GM21717 (cell line): Measurements from ENCODE around the gene HOXB2.

Source experiments
- ATAC-seq: cut with Tn5 transposase; IDR thresholded peaks from one replicate; pipeline ENCODE4 v1.9.1; 2021; ENCODE audit warnings: mild to moderate bottlenecking, moderate library complexity; ENCODE audit not compliant: unreplicated experiment

HOXB2 gene

DNA sequence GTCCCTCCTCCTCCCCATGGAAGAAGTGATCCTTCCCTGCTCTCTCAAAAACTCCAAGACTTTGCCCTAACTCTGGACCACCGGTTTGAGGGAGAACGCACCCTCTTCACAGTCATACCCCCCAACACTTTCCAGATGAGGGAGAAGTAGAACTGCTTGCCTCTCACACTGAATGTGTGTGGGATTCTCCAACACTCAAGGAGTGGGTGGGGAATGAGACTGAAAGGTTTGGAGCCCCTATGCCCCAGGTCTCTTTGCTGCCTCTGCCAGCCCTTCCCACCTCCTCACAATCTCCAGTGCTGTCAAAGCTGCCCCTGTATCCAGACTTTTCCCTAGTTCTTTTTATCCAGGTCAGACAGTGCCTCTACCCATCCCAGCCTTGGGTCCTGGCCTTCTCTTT lies 21.8 kb upstream of the HOXB2 start:
- ATAC-seq: no peak

DNA sequence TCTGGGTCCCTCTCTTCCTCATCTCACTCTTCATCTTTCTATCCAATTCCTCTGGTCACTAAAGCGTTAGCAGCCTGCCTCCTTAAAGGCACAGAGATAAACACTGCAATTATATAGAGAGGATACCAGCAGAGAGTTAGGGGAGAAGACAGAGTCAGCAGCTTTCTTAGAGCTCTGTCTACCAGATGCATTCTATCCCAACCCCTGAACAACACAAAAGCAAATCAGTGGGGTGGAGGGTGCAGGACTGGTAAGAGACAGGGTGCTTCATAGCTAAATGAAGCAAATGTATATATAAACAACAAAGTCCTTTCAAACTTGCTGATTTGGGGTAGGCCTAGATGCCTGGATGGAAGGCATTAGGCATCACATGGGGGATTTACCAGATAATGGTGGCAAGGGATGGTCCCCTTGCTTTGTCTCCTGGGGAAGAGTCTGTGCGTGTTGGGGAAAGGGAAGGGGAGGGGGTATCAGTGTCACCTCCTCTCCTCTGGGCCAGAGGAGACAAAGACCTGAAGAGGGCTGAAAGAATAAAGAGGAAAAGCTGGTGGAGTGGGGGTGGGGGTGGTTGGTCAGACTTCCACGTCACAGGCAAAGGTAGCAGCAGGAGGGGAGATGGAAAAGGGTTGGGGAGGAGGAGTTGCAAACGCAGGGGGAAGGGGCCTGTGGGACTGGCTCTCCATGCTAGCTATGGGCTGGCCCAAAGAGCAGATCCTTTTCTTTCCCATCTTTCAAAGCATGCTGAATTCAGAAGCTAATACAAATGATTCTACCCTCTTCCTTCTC lies 21.2 kb upstream of the HOXB2 start:
- no peak for ATAC-seq

DNA sequence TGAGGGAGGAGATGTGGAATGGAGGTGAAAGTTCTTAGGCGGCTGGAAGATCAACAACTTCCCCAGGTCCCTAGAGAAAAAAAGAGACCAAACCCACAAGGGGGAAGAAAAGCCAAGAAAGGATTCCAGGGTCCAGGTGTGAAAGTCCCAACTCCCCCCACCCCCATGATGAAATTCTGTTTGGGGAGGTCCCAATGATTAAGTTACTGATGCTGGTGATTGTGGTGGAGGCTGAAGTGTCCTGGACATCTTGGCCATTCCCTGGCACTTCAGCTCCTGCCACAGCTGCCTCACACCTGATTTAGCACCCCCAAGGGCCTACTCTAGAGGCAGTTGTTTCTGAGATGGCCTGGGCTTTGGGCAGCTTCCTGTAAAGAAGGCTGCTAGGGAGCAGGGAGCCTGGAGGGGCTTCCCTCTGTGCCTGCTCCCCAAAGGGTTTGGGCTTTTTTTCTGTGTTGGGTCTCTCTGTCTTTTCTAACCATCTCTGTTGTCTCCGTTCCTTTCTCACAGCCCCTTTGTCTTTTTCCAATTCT lies 20.2 kb upstream of the HOXB2 start:
- no peak for ATAC-seq

DNA sequence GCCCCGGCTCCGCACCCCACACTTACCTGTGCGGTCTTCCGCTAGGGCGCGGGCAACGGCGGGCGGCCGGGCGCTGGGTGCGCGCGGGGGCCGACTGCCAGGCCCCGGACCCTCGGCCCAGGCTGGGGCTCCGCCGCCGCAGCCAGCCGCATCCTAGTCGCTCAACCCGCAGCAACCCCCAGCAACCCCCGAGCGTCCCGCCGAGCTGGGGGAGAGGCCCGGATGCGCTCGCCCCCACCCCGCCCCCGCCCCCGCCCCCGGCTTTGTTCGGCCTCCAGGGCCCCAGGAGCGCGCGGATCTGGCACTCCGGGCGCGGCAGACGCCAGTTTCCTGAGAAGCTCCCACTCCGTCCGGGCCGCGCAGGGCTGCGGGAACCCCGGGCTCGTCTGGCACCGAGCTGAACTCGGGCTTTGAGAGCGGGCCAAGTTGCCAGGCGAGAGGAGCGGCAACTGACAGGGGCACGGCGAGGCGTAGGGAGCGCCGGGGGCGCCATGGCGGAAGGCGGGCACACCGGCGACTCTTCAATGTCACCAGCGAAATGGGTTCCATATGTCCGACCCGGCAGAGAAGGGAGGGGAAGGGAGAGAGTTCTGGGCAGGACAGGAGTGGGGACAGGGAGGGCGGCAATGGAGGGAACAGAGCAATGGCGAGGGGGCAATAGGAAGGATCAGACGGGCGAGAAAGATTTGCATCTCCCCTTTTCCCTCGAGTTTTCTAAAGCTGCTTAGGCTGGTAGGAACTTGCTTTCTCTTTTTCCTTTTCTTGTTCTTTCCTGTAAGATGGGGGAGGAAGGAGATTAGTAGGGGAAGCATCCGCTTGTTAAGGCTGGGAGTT lies 19.5 kb upstream of the HOXB2 start:
- ATAC-seq: no peak

DNA sequence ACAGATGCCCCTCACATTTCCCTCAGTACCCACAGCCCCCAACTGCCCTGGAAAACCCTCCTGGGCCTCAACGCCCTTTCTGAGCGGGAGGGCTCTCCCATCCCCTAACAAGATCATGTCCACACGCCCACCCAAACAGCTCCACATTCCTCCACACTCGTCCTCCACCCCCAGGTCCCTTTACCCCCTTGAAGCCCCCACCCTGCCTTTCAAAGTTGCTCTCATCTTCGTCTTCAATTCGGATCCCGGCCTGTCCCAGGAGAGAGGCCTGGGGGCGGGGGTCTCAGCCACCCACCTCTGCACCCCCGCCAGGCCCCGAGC lies 18.9 kb upstream of the HOXB2 start:
- no peak for ATAC-seq

DNA sequence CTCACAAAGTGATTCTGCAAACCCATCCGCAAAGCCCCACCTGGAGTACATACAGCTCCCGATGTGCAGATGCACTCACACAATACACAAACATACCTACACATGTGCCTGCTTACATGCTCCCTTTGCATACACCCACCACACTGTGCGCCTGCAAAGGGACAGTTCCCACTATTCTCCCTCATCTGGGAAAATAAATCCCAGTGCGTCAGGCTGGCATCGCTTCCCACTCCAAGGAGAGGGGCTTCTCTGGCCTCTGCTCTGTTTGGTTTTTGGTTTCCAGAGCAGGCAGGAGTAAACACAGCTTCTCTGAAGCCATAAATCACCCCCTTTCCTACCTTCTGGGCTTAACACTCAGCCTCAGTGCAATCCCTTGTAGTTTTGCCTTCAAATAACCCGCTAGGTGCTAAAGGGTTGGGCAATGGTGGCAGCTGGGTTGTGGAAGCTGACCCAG lies 18.5 kb upstream of the HOXB2 start:
- no peak for ATAC-seq

DNA sequence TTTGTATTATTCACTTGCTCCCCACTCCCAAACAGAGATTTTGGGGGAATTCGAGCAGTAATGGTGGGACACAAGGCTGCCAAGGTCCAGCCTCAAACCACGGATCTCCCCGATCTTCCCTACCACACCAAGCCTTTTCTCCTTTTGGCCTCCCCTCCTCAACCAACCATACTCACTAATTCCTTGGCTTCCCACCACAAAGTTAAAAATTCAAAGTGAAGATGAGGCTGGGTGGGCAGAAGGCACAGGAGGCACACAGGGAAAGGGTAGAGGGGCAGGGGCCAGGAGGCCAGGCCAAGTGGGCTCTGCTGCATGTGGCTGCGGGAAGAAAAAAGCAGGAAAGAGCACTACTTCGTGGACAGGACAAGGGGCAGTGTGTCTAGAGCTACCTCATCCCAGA lies 18.0 kb upstream of the HOXB2 start:
- no peak for ATAC-seq

DNA sequence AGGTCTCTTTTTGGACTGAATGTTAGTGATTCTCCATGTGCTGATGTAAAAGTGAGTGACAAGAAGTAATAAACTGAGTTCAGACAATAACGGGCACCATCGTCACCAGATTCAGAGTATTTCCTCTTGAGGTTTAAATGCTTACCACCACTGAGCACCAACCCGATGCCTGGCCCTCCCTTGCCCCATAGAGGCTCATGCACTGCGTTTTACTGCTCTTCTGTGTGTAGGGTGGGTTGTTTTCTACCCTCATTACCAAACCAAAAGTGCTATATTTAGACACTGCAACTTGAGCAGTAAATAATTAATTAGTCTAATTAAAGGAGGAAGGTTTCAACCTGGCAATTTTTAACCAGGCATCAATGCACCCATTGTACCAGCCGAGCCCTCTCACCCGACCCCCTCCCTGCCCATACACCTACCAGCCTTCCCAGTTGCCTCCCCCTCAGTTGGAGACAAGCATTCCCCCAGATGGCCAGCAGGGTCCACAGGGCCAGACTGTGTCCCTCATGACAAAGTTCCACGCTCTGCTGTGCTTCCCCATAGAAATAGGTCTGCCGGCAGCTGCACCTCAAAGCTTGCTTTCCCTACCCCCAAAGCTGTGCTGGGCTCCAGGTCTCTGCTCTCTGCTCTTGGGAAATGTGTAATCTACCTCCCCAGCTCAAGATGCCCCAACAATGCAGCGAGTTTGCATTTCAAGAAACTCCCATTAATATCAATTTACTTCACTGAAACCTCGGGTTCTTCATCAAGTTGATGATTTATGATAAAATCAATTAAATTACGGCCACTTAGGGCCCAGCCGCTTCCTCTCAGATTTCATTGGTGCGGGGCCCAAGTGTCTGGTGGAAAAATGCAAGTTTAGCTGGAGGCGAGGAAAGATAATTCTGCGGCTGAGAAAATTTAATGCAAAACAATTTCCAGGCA lies 17.2 kb upstream of the HOXB2 start:
- no peak for ATAC-seq

DNA sequence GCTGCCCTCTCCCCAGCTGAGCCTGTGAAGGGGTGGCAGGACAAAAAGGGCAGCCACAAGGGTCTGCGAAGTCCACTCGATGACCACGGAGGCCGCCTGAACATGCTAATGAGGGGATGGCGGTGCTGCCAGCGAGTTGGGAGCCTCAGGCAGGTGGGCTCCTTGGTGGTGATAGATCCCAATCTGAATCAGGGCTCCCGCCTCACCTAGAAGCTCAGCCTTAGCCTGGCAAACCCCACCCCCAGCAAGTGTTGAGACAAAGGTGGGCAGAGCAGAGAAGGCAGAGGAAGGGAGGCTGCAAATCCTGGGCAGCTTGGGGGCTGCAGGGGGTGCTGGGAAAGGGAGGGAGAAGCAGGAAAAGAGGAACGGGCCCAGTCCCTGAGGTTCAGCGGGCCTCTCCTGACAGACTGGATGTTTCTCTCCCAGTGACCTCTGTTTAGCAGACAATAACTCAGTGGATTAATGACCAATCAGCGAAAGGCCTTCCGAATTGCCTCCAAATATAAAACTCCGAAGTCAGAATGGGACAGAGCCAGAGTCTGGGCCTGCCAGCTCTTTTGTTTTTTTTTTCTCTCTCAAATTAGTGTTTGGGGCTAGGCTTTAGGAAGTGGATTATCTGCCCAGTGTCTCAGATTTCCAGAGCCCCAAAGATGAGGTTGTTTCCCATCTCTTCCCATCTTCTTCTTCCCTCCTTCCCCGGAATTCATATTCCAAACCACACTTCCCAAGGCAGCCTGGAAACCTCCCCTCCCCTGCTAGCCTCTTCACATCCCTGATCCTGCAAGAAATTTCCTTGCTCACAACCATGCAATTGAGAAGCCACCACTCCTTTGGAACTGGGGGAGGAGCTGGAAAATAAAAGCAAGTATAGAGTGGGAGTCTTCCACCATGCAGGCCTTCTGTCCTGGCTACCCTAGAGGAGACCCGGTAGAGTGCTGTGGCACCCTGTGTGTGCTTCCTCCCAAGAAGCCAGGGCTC lies 15.2 kb upstream of the HOXB2 start:
- no peak for ATAC-seq

DNA sequence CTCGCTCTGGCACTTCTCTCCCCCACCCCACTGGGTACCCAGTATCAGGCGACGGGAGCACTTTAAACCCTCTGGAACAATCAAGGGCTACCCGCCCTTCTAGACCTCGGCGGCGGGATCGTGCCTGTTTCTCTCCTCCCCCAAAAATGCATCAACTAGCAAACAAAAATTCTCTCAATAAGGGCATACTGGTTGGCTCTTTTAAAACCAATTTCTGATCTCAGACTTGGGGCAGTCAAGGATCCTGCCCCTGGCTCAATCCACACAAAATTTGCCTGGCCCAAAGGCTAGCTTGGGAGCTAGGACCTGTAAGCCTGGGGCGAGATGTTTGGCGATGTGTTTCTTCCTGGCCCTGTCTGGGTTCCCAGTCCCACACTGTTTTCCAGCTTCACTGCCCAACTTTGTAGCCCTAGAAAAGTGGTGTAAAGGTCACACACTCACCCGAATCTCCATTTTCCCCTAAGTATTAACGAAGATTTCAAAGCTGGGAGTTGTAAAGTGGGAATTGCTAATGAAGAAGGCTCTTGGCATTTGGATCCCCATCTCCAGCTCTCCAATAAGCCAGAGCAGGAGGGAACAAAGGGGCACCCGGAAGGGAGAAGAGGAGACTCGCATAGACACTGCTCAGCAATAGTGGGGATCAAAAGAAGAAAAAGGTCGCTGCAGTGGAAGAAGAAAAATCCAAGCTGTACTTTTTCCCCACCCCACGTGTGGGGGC lies 14.4 kb upstream of the HOXB2 start:
- ATAC-seq: no peak

DNA sequence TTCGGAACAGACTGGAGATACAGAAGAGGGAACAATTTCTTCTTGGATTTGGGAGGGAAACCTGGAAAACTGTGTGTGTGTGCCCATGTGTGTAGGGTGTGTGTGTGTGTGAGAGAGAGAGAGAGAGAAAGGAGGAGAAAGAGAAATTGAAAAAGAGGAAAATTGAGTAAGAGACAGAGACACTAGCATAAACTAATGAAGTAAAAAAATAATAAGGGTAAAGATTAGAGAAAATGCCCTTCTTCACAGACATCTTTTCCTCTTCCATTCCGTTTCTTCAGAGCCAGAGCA lies 13.9 kb upstream of the HOXB2 start:
- no peak for ATAC-seq

DNA sequence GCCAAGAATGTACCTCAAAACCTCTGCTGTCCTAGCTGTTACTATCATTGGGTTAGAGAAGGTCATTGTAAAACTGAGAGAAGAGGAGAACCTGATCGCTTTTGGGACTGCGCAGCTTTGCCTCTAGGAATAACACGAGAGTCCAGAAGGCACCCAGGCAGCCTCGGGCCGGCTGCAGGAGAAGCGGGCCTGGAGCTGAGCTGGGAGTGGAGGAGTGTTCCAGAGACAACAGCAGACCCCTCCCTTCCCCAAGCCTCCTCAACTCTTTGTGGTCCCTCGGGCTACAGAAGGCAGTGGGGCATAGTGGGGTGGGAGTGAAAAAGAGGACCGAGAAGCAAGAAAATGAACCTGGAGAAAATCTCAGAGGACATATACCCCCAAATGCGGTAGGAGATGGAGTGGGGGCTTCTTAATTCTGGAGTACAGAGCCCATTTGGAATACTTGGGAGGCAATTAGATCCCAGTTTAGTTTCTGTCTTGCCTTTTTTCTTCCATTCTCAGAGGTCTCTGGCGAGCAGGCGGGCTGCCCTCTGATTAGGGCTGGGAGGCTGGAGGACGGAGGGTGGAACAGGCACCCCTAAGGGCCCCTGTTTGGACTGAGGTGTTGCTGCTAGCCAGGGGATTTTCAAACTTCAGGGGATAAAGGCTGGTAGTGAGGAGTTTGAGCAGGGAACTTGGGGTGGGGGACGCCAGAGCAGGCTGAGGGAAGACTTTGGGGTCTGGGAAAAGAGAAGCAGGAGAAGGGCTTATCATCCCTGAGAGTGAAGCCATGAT lies 13.3 kb upstream of the HOXB2 start:
- no peak for ATAC-seq

DNA sequence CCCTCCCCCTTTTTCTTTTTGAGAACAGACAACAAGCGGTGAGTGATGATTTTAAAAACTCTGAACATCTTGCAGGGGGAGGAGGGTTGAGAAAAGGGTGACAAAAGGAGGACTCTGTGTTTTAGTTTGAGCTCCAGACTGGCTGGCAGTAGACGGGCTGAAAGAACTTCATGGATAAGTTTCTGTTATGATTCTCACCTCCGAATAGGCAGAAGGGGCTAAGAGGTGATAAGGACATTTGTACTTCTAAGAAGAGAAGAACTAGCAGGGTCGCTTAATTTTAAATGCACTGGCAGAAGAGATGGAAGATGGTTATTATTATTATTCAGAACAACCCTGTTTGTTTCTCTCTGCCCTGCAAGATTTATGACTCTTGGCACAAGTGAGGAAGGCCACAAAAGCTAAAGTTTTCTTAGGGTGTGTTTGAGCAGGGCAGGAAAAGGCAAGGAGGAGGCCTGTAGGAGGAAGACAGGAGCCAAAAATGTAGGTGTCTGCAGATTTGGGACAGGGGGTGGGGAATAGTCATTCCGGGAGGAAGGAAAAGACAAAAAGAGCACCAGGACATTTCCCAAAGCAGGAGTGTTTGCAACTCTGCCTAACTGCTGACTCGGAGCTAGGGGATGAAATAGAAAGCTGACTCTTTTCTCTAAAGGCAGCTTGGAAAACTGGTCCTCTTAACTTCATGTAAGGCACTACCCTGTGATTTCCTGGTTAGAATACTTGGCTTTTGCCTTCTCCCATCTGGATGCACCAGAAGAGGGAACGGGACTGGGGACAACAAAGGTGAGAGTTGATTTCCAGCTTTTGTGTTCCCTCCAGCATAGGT lies 11.9 kb upstream of the HOXB2 start:
- no peak for ATAC-seq

DNA sequence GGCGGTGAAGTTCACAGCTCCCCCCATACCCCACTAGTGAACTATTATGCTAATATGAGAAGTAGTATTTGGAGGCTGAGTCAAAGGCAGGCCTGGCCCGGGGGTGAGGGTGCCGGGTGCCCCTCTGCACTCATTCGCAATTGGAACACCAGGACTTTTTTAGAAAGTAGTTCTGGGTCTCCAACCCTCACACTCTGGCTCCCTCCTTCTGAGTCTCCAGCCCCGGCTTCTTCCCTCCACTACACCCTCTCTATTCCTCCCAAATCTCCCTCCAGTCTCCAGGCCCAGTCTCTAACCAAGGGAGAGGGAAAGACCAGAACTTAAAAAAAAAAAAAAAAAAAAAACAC lies 11.3 kb upstream of the HOXB2 start:
- ATAC-seq: no peak

DNA sequence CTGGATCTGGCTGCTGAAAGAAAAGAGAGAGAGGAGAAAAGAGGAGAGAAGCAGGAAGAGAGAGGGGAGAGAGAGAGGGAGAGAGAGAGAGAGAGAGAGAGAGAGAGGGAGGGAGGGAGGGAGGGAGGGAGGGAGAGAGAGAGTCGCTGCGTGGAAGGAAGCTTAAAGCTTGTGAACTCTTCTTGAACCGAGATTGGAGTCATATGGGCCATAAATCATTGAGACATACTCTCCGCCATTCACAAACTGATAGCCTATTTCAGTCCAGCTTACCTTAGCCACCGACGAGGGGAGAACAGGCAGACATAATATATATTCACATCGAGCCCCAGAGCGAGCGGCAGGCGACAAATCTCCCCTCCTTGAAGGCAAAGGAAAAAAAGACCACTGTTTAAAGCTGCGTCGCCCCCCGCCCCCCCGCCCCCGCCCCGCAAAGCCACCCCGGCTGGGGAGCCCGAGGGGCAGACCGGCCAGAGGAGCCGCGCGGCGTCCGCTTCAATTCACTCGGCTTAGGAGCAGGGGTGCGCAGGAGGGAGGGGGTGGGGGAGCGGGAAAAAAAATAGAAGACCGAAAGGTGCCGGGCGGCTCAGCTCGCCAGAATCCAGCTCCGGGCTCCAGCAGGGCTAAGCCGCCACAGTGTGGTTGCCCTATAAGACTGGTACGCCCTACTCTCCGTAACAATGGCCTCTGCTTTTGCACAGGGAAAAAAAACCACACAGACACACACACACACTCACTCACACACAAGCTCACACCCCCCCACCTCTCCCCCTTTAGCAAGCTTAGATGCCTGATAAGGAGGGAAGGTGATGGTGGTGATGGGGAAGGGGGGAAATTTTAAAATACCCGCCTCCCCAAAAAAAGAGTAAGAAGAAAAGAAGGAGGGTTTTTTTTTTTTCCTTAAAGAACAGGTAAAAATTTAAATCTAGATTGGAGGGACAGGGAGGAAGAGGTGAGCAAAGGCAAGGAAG lies 10.6 kb upstream of the HOXB2 start:
- ATAC-seq: no peak

DNA sequence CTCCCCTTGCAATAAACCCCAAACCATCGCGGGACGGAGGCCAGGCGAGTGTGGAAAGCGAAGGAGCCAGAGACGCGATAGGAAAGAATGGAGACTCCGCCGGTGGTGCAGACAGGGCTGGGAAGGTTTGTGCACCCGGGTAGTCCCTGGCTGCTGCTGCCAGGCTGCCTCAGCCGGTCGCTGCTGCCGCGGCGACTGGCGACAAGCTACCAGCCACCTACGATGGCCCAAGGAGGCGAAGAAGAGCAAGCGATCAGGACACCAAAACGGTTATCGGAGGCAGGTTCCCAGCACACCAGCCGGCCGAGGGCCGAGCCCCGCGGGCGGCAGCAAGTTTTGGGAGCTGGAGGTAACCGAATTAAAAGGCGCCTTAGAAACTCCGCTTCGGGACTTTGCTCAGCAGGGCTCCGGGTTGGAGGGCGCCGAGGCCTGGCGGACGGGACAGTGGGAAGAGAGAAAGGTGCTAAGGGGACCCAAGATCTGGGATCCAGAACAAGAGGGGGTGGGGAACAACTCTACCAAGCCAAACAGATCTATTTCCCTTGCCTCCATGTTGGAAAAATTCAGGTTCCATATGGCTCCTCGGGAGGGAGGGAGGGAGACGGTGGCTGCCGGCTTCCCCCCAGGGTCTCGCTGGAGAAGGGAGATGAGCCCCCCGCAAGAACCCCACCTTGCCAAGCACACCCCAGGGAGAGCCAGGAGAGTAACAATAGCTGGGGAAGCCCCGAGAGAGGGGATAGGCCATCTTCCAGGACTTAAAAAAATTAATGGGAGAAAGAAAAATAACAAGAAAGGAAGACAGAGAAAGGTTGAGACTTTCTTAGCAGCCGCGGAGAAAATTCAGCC lies 9.7 kb upstream of the HOXB2 start:
- ATAC-seq: no peak
